Keratinocyte (primary cell): Measurements from ENCODE around the gene ABI1.

ENCODE experiments used
- EZH2 ChIP-seq: IDR thresholded peaks from one replicate; pipeline ENCODE4 v1.6.1; 2012; ENCODE audit warnings: inconsistent platforms, mild to moderate bottlenecking, low read length, moderate library complexity
- TF ChIP-seq, protein P1 (sequence below), 3 experiments: IDR thresholded peaks in 1 of 3; conservative IDR thresholded peaks in 1 of 3; optimal IDR thresholded peaks in 1 of 3; 2 replicates in 2 of 3; 3 replicates in 1 of 3; pipeline versions ENCODE3 to v1.5.1; 2011; ENCODE audit warnings: low read length in 3 of 3, mild to moderate bottlenecking in 3 of 3, moderate library complexity in 2 of 3, control low read depth in 1 of 3, inconsistent platforms in 1 of 3; ENCODE audit not compliant: insufficient read depth in 2 of 3; ENCODE audit errors: extremely low read depth in 1 of 3

DNA sequence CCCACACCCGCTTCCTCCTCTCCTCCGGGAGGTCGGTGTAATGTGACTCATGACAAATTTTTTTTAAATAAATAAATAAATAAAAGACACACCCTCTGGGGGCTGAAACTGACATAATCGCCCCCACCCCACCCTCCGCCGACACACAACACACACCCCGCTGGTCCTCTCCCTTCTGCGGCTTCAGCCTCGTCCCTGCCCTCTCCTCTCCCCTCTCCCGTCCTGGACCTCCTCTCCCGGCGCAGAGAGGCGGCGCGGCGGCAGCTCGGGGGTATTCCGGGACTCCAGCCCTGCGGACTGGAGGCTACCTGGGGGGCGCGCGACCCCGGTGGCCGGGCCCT lies 686 bp downstream of the ABI1 start:
- TF ChIP-seq, protein P1, sequence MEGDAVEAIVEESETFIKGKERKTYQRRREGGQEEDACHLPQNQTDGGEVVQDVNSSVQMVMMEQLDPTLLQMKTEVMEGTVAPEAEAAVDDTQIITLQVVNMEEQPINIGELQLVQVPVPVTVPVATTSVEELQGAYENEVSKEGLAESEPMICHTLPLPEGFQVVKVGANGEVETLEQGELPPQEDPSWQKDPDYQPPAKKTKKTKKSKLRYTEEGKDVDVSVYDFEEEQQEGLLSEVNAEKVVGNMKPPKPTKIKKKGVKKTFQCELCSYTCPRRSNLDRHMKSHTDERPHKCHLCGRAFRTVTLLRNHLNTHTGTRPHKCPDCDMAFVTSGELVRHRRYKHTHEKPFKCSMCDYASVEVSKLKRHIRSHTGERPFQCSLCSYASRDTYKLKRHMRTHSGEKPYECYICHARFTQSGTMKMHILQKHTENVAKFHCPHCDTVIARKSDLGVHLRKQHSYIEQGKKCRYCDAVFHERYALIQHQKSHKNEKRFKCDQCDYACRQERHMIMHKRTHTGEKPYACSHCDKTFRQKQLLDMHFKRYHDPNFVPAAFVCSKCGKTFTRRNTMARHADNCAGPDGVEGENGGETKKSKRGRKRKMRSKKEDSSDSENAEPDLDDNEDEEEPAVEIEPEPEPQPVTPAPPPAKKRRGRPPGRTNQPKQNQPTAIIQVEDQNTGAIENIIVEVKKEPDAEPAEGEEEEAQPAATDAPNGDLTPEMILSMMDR (optimal IDR thresholded peaks at IDR 0.05 in 1 of 3, IDR thresholded peaks at IDR 0.05 in 1 of 3, conservative IDR thresholded peaks at IDR 0.05 in 1 of 3; ENCODE audit: extremely low read depth in 1 of 3, insufficient read depth in 2 of 3, low read length in 3 of 3): no peak
- no peak for TF ChIP-seq EZH2
